GM21717 (cell line): ENCODE results near the gene PYCARD.
"Not testable (repeated sequence)": the region's sequence is repeated elsewhere in the genome, so short reads cannot be mapped to it uniquely, and the experiment has no call there.

Experiments
- ATAC-seq: cut with Tn5 transposase; IDR thresholded peaks from one replicate; pipeline ENCODE4 v1.9.1; 2021; ENCODE audit warnings: mild to moderate bottlenecking, moderate library complexity; ENCODE audit not compliant: unreplicated experiment

The PYCARD gene

DNA sequence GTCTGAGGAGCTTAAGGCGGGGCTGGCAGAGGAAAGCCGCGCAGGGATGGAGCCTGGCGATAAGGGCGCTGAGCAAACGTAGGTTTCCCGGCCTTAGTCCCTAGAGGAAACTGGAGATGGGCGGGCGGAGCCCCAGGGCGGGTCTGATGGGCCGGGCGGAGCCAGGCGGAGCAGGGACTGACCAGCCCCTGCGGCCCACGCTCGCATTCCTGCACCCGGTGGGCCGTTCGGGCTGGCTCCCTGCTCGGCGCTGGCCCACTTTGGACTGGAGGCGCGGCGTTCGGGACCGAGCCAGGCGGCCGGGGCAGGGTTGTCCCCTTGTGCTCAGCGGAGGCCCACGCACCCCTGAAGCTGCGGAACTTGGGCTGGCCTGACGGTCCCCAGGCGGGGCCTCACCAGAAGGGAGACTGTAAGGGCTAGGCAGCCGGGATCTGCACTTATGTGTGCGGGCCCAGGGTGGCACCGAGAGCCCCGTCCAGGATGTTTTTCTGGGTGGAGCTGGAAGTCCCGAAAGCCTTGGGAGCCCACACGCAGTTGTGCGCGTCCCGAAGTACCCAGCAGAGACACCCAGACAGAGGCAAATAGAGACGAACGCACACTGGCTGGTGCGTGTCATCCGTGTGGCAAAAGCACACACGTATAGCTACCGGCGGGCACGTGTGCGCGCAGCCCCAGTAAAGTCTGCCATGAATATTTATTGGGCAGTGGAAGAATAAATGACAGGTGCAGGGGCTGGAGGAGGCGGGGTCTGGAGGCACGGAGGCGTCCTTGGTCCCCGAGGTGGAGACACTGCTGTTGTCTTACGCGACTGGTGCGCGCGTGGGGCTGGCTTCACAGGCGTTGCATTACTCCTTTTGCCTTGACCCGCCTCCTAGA lies 13.0 kb upstream of the PYCARD start:
- no peak for ATAC-seq

DNA sequence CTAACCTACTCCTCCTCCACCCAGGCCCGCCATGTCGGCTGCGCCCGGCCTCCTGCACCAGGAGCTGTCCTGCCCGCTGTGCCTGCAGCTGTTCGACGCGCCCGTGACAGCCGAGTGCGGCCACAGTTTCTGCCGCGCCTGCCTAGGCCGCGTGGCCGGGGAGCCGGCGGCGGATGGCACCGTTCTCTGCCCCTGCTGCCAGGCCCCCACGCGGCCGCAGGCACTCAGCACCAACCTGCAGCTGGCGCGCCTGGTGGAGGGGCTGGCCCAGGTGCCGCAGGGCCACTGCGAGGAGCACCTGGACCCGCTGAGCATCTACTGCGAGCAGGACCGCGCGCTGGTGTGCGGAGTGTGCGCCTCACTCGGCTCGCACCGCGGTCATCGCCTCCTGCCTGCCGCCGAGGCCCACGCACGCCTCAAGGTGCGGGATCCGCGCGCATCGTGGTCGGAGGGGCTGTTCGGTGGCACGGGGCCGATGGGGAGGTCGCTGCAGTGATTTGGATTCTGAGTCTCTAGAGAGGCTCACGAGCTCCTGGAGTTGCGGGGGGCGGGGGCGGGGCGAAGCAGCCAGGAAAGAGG lies 12.2 kb upstream of the PYCARD start:
- ATAC-seq, result no peak

DNA sequence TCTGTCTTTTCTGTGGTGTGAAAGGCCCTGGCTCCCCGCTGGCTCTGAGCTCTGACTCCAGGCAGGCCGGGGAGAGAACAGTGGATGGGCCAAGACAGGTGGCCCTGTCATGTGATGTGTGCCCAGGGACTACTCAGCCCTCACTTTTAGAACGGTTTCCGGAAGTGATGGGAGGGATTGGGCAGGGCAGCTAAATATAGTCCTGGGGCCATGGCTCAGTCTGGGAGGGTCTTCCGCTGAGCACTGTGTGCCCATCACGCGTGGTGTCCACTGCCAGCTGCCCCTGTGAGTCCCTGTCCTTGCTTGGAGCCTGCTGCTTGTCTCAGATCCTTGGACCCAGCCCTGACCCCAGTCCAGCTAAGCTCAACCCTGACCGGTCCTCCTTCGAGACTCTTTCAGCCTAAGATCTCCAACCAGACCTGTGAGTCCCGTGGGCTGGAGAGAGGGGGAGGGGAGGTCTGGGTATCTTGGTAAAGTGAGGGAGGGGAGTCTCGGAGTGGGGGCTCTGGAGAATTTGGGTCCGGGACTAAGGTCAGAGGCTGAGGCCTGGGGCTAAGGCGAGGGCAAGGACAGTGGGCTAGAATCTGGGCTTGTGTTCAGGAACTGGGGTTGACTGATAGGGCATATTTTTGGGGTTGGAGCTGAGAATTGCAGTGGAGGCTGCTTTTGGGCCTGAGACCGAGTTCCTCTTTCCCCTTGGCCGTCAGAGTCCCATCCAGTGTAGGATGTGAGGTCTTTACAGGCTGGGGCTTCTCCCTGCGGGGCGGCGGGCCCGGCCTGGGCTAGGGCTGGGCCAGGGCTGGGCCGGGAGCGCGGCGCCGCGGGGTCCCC lies 11.5 kb upstream of the PYCARD start, which contains the start of gene TRIM72:
TRIM72 (plus strand) TSS at position 243 of the 831 bp plus-strand sequence. CDS start 620 bp downstream, outside the sequence.
- no peak for ATAC-seq

DNA sequence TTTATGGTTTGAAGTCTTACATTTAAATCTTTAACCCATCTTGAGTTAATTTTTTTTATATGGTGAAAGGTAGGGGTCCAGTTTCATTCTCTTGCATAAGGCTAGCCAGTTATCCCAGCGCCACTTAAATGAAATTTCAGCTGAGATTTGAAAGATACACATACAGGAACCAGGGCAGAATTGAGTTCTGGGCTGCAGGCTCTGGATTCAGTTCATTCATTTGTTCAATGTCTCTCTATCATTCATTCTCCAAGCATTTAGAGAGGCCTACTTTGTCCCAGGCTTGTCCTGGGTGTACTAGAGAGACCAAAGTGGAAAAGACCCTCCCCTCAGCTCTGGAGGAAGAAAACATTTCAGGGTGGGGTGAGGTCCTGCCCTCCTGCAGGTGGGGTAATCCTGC lies 10.8 kb upstream of the PYCARD start:
- no peak for ATAC-seq

DNA sequence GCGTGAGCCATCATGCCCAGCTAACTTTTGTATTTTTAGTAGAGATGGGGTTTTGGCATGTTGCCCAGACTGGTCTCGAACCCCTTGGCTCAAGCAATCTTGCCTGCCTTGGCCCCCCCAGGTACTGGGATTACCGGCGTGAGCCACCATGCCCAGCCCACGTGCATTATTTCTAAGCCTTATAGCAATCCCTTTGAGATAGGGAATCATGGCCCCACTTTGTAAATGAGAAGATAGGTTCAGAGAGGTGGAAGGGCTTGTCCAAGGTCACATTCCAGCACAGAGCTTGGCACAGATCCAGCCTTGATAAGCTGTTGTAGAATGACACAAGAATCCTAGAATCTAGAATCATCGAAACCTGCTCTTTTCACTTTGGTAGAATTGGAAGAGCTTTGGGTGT lies 4.2 kb upstream of the PYCARD start:
- ATAC-seq, result no peak

DNA sequence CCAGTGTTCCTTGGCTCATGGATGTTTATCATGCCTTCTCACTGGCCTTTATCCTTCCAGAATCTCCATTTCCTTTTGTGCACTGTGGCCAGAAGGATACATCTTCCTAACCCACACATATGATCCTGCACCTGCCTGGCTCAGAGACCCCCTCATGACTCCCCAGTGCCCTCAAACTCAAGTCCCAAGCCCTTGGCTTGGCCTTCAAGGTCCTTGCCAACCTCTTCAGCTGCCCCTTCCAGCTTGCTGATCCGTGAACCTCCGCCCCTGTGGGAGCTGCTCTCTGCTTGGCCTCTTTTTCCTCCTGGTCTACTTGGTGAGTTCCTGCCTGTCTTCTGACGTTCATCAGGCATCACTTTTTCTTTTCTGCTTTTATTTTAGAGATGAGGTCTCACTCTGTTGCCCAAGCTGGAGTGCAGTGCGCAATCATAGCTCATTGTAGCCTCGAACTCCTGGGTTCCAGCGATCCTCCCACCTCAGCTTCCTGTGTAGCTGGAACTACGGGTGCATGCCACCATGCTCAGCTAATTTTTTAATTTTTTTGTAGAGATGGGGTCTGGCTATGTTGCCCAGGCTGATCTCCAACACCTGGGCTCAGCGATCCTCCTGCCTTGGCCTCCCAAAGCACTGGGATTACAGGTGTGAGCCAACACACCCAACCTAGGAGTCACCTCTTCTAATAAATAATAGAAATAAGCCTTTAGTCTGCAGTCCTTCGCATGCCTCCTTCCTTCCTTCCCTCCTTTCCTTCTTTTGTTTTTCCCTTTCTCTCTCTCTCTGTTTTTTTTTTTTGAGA lies 2.5 kb upstream of the PYCARD start:
- no peak for ATAC-seq

DNA sequence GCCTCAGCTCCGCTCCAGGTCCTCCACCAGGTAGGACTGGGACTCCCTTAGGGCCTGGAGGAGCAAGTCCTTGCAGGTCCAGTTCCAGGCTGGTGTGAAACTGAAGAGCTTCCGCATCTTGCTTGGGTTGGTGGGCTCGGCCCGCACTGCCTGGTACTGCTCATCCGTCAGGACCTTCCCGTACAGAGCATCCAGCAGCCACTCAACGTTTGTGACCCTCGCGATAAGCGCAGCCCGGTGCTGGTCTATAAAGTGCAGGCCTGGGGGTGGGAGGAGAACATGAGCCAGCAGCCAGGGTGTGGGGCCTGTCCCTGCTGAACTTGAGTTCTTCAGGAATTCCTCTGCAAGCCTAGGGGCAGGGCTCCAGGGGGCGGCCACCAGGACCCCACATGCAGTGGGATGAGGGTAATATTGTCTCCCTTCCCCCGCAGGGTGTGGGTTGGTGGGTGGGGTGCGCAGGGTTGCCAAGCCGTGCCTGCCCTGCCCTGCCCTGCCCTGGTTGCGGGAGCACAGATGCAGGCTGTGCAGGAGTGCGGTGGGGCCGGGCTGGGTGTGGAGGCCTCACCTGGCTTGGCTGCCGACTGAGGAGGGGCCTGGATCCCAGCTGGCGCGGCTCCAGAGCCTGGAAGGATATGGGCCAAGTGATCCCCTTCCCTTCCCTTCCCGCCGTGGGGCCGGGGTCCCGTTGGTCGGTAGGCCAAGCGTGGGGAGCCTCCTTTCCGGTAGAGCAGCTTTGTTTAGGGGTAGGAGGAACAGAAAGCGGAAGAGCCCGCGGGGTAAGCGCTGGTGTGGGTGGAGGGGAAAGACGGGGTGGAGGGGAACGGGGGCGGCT lies 762 bp downstream of the PYCARD start:
- ATAC-seq, result peak; percentile 46

DNA sequence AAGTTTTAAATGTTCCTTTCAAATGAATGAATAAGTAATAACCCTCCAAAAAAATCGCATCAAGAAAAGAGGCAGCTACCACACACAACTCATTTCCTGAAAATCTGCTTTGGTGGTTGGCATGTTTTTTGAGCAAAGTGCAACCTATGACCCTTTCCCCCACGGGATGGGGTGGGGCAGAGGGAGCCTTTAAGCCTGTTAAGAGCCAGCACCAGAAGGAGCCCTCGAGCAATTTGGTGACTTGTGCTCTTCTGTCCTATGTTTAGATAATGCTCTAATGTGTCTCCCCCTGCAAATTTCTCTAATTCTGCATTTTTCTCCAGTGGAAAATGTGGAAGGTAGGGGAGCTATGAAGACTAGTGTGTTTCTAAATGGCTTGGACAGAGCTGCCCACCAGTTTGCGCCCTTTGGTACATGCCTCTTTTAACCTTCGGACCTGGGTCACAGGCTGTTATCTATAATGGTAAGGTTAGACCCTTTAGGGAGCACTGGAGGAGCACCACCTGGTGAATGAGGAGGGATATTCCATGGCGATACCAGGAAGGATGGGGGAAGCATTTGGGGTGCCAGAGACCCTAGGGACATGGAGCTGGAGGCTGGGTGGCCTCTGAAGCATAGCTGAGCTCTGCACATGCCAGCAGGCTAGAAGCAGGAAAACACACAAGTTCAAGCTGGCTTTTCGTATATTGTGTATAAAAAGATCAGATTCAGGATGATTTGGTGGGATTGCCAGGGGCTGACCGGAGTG lies 1.6 kb downstream of the PYCARD start:
- ATAC-seq, result no peak

DNA sequence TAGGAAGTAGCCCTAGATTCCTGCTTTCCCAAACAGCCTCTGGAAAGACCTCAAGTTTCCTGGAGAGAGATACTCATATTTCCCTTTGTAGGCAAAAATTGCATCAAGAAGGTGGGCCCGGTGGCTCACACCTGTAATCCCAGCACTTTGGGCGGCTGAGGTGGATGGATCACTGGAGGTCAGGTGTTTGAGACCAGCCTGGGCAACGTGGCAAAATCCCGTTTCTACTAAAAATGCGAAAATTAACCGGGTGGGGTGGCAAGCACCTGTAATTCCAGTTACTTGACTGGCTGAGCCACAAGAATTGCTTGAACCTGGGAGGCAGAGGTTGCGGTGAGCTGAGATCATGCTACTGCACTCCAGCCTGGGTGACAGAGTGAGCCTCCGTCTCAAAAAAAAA lies 2.4 kb downstream of the PYCARD start:
- ATAC-seq, result not testable (repeated sequence)

DNA sequence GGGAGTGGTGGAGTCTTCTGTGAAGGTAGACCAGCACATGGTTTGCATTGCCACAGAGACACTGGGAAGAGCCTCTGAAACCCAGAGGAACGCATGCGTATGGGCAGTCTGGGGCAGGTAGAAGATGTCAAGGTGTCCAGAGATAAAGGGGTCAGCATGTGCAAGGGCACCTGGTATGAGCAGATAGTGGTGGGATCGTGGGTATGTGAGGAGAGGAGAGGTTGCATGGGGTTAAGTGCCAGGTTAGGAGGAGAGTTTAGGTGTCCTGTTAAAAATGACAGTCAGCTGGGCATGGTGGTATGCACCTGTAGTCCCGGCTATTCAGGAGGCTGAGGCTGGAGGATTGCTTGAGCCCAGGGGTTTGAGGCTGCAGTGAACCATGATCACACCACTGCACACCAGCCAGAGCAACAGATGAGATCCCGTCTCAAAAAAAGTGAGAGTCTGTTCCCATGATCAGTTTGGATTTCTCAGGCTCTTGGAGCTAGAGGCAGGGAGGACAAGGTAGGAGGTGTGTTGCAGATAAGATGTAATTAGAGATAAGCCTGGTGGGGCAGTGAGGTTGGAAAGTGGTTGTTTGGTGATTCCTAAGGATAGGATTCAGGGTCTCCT lies 3.0 kb downstream of the PYCARD start:
- ATAC-seq, result no peak

DNA sequence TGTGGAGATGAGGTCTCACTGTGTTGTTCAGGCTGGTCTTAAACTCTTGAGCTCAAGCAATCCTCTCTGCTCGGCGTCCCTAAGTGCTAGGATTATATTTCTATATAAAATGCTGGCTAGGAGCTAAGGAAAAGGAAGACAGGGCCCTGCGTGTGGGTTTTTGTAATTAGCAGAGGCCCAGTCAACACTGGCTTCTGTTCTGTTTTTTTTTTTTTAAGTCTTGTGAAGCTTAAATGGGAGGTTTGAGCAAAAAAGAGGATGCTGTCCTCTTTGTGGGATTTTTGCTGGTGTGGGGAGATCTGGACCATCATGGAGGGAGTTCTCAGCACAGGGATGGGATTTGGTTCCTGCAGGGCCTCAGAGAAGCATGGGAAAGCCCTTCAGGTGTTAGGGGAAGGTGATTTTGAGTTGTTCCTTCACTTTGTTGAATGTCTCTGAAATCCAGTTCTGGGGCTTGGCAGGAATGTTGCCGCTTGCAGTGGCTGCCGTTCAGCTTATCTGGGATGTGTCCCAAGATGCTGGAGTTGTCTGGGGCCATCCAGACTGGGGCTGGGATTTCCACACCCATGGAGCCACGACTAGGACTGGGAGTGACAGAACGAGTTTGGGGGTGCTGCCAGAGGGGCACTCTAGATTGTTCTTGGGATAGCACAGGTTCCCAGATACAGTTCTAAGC lies 4.2 kb downstream of the PYCARD start:
- no peak for ATAC-seq

DNA sequence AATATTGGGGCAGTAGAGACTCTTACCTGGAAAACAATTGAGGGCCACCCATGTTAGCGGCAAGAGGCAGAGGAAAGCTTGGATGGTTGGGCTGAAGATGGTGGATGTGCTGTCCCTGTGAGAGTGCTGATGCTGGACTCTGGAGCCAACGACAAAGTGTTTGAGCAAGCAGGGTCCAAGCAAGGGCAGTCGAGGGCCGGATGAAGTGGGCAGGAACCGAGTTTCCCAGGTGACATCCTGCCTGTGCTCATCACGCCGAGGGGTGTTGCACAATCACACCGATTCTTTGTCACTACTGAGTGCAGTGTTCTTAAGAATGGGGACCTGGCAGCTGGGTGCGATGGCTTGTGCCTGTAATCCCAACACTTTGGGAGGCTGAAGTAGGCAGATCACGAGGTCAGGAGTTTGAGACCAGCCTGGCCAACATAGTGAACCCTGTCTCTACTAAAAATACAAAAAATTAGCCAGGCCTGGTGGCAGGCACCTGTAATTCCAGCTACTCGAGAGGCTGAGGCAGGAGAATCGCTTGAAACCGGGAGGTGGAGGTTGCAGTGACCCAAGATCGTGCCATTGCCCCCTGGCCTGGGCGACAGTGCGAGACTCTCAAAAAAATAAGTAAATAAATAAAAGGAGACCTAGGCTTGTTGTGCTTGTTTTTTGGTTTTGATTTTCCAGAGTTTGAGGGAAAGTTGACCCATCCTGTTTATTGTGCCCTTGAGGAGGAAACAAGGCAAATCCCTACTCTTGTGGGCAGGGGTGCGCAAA lies 6.1 kb downstream of the PYCARD start:
- no peak for ATAC-seq

DNA sequence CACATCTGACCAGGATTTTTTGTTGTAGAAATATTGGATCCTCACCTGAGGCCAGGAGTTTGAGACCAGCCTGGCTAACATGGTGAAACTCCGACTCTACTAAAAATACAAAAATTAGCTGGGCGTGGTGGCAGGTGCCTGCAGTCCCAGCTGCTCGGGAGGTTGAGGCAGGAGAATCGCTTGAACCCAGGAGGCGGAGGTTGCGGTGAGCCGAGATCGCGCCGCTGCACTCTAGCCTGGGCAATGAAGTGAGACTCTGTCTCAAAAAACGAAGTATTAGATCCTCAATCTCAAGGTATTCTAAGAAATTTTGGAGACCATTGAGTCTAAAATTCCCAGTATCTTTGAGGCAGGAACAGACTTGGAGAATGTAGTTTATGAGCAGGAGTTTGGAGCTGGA lies 6.7 kb downstream of the PYCARD start:
- ATAC-seq, result not testable (repeated sequence)

DNA sequence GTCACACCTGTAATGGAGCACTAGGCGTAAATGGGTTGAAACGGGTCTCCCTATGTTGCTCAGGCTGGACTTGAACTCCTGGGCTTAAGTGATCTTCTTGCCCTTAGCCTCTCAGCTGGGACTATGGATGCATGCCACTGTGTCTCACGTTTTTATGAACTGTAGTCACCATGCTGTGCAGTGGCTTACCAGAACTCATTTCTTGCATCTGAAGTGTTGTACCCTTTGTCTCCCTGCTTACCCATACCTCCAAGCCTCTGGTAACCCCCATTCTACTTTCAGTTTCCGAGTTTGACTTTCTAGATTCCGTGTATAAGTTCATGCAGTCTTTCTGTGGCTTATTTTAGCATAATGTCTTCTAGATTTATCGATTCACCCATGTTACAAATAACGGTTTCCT lies 7.7 kb downstream of the PYCARD start:
- ATAC-seq, result no peak

DNA sequence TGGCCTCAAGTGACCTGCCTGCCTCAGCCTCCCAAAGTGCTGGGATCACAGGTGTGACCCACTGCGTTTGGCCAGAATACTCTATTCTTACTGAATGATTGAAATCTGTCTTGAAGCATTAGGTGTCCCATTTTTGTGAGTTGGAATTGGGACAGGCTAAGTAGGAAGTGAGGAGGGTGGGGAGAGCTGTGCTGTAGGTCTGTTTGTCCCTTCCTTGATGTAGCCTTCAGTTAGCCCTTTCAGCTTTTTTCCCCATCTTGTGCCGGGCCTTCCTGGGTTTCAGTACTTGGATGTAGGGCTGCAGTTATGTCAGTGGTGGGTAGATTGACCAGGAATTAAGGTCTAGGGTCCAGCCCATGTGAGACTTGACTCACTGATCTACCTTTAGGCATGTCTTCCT lies 8.7 kb downstream of the PYCARD start:
- ATAC-seq, result no peak

DNA sequence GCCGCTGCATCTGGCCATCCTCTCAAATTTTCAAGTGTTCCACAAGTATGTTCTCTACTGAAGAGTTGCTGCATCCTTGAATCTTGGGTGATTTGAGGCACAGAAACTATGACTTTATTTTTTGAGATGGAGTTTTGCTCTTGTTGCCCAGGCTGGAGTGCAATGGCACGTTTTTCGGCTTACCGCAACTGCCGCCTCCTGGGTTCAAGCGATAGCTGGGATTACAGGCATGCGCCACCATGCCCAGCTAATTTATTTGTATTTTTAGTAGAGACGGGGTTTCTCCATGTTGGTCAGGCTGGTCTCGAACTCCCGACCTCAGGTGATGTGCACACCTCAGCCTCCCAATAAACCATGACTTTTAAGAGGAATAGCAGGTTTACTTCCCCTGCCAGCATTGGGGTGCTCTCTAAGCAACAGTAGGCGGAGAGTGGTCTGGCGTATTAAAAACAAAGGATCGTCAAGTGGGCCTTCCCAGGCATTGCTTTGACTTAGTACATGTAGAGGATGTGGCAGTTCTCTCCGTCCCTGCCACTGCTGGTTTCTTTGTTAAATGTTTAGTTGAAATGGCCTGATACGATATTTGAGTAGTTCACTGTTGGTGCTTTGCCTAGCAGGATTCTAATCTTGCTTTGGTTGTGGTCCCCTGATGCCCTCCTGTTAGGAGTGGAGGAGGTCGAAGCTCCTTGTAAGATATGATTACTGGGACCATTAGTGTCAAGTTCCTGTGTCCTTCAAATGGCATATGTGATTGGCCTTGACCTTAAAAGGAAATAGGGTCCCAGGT lies 9.5 kb downstream of the PYCARD start:
- no peak for ATAC-seq
